ENCODE data around the gene GJD2.

GJD2 gene

GRCh38 chr15:34786206-34786605 lies 31.4 kb upstream of the GJD2 start:
- Mint-ChIP-seq H3K4me1 (ENCODE audit: low read depth) (no peaks in the 10 kb centered on the region), H3K36me3 (no peaks in the 10 kb centered on the region), H3K9me3 (ENCODE audit: low read depth) (no peaks in the 10 kb centered on the region), H3K4me3 (no peak overlapping the region), H3K27ac (no peak overlapping the region), H3K27me3 (peaks cover 20% of the 10 kb centered on the region)

GRCh38 chr15:34783991-34784390 lies 29.2 kb upstream of the GJD2 start:
- Mint-ChIP-seq H3K27me3 (peaks cover 18% of the 10 kb centered on the region), H3K4me3 (no peak overlapping the region)

GRCh38 chr15:34783431-34783830 lies 28.6 kb upstream of the GJD2 start:
- Mint-ChIP-seq H3K4me1 (ENCODE audit: low read depth) (no peaks in the 10 kb centered on the region), H3K36me3 (no peaks in the 10 kb centered on the region), H3K4me3 (no peak overlapping the region), H3K27ac (no peak overlapping the region), H3K9me3 (ENCODE audit: low read depth) (peaks cover 10% of the 10 kb centered on the region), H3K27me3 (peaks cover 18% of the 10 kb centered on the region)

More at GRCh38 chr15:34783991-34784390, 29.2 kb upstream of the GJD2 start:
- Mint-ChIP-seq H3K27ac (no peak overlapping the region), H3K36me3 (no peaks in the 10 kb centered on the region), H3K9me3 (ENCODE audit: low read depth) (peaks cover 10% of the 10 kb centered on the region), H3K4me1 (ENCODE audit: low read depth) (no peaks in the 10 kb centered on the region)

GRCh38 chr15:34782901-34783300 lies 28.1 kb upstream of the GJD2 start:
- no peak overlapping the region for H3K27ac Mint-ChIP-seq
- H3K4me3 Mint-ChIP-seq: no peak overlapping the region
- no peaks in the 10 kb centered on the region for H3K4me1 Mint-ChIP-seq (ENCODE audit: low read depth)
- H3K9me3 Mint-ChIP-seq (ENCODE audit: low read depth): peaks cover 10% of the 10 kb centered on the region
- H3K27me3 Mint-ChIP-seq: peaks cover 18% of the 10 kb centered on the region
- no peaks in the 10 kb centered on the region for H3K36me3 Mint-ChIP-seq

- Mint-ChIP-seq H3K4me3 (no peak overlapping the region), H3K27me3 (peaks cover 20% of the 10 kb centered on the region), H3K4me1 (ENCODE audit: low read depth) (no peaks in the 10 kb centered on the region), H3K9me3 (ENCODE audit: low read depth) (peaks cover 10% of the 10 kb centered on the region), H3K27ac (no peak overlapping the region), H3K36me3 (no peaks in the 10 kb centered on the region)
These were observed 25.9 kb upstream of the GJD2 start for GRCh38 chr15:34780725-34781124.

GRCh38 chr15:34776606-34777105 lies 21.9 kb upstream of the GJD2 start:
- Mint-ChIP-seq H3K27me3 (peaks cover 10% of the 10 kb centered on the region), H3K4me3 (no peak overlapping the region), H3K9me3 (ENCODE audit: low read depth) (peaks cover 10% of the 10 kb centered on the region), H3K4me1 (ENCODE audit: low read depth) (no peaks in the 10 kb centered on the region), H3K36me3 (no peaks in the 10 kb centered on the region), H3K27ac (no peak overlapping the region)

GRCh38 chr15:34773917-34774316 lies 19.1 kb upstream of the GJD2 start:
- no peak overlapping the region for H3K4me3 Mint-ChIP-seq
- H3K27ac Mint-ChIP-seq: no peak overlapping the region
- H3K27me3 Mint-ChIP-seq: peaks cover 11% of the 10 kb centered on the region
- H3K4me1 Mint-ChIP-seq (ENCODE audit: low read depth): no peaks in the 10 kb centered on the region
- no peaks in the 10 kb centered on the region for H3K36me3 Mint-ChIP-seq
- H3K9me3 Mint-ChIP-seq (ENCODE audit: low read depth): no peaks in the 10 kb centered on the region

- Mint-ChIP-seq H3K27ac (no peak overlapping the region), H3K9me3 (ENCODE audit: low read depth) (no peaks in the 10 kb centered on the region), H3K36me3 (no peaks in the 10 kb centered on the region), H3K27me3 (peaks cover 11% of the 10 kb centered on the region), H3K4me3 (no peak overlapping the region), H3K4me1 (ENCODE audit: low read depth) (no peaks in the 10 kb centered on the region)
These were observed 18.2 kb upstream of the GJD2 start for GRCh38 chr15:34773013-34773412.

GRCh38 chr15:34772312-34772711 lies 17.5 kb upstream of the GJD2 start:
- Mint-ChIP-seq H3K4me1 (ENCODE audit: low read depth) (no peaks in the 10 kb centered on the region), H3K4me3 (no peak overlapping the region), H3K36me3 (no peaks in the 10 kb centered on the region), H3K27me3 (peaks cover 11% of the 10 kb centered on the region), H3K9me3 (ENCODE audit: low read depth) (no peaks in the 10 kb centered on the region), H3K27ac (no peak overlapping the region)

GRCh38 chr15:34769711-34770110 lies 14.9 kb upstream of the GJD2 start:
- H3K4me1 Mint-ChIP-seq (ENCODE audit: low read depth): no peaks in the 10 kb centered on the region
- no peaks in the 10 kb centered on the region for H3K36me3 Mint-ChIP-seq
- H3K27me3 Mint-ChIP-seq: peaks cover 6% of the 10 kb centered on the region
- H3K9me3 Mint-ChIP-seq (ENCODE audit: low read depth): no peaks in the 10 kb centered on the region
- no peak overlapping the region for H3K27ac Mint-ChIP-seq
- no peak overlapping the region for H3K4me3 Mint-ChIP-seq

GRCh38 chr15:34768530-34768929 lies 13.7 kb upstream of the GJD2 start:
- Mint-ChIP-seq H3K4me3 (no peak overlapping the region), H3K4me1 (ENCODE audit: low read depth) (no peaks in the 10 kb centered on the region), H3K36me3 (no peaks in the 10 kb centered on the region), H3K9me3 (ENCODE audit: low read depth) (no peaks in the 10 kb centered on the region), H3K27me3 (peaks cover 7% of the 10 kb centered on the region), H3K27ac (no peak overlapping the region)

GRCh38 chr15:34765741-34766140 lies 10.9 kb upstream of the GJD2 start:
- Mint-ChIP-seq H3K4me1 (ENCODE audit: low read depth) (no peaks in the 10 kb centered on the region), H3K27me3 (peaks cover 5% of the 10 kb centered on the region), H3K36me3 (no peaks in the 10 kb centered on the region), H3K9me3 (ENCODE audit: low read depth) (no peaks in the 10 kb centered on the region), H3K4me3 (no peak overlapping the region), H3K27ac (no peak overlapping the region)

- Mint-ChIP-seq H3K27me3 (peaks cover 14% of the 10 kb centered on the region), H3K27ac (no peak overlapping the region), H3K4me1 (ENCODE audit: low read depth) (no peaks in the 10 kb centered on the region), H3K4me3 (no peak overlapping the region), H3K9me3 (ENCODE audit: low read depth) (no peaks in the 10 kb centered on the region), H3K36me3 (no peaks in the 10 kb centered on the region)
These were observed 6.1 kb upstream of the GJD2 start for GRCh38 chr15:34760909-34761308.

GRCh38 chr15:34759992-34760391 lies 5.2 kb upstream of the GJD2 start:
- H3K27me3 Mint-ChIP-seq: peaks cover 21% of the 10 kb centered on the region
- no peak overlapping the region for H3K4me3 Mint-ChIP-seq
- H3K36me3 Mint-ChIP-seq: no peaks in the 10 kb centered on the region
- H3K27ac Mint-ChIP-seq: no peak overlapping the region
- H3K9me3 Mint-ChIP-seq (ENCODE audit: low read depth): no peaks in the 10 kb centered on the region
- peaks cover 2% of the 10 kb centered on the region for H3K4me1 Mint-ChIP-seq (ENCODE audit: low read depth)

- H3K27ac Mint-ChIP-seq: no peak overlapping the region
- no peaks in the 10 kb centered on the region for H3K36me3 Mint-ChIP-seq
- H3K9me3 Mint-ChIP-seq (ENCODE audit: low read depth): no peaks in the 10 kb centered on the region
- H3K27me3 Mint-ChIP-seq: peaks cover 21% of the 10 kb centered on the region
- H3K4me1 Mint-ChIP-seq (ENCODE audit: low read depth): peaks cover 2% of the 10 kb centered on the region
- H3K4me3 Mint-ChIP-seq: no peak overlapping the region
These were observed 4.5 kb upstream of the GJD2 start for GRCh38 chr15:34759347-34759746.

- no peak overlapping the region for H3K4me3 Mint-ChIP-seq
- H3K4me1 Mint-ChIP-seq (ENCODE audit: low read depth): peaks cover 5% of the 10 kb centered on the region
- H3K36me3 Mint-ChIP-seq: no peaks in the 10 kb centered on the region
- H3K9me3 Mint-ChIP-seq (ENCODE audit: low read depth): no peaks in the 10 kb centered on the region
- no peak overlapping the region for H3K27ac Mint-ChIP-seq
- peaks cover 33% of the 10 kb centered on the region for H3K27me3 Mint-ChIP-seq
These were observed 2.5 kb upstream of the GJD2 start for GRCh38 chr15:34757262-34757661.
